GM19463 (cell line): ENCODE data around the gene AKT3.
A peak's percentile ranks its signal among the peaks of the same experiment; 100 is the strongest.
"Not testable (repeated sequence)": the region's sequence is repeated elsewhere in the genome, so short reads cannot be mapped to it uniquely, and the experiment has no call there.

Source experiments
- ATAC-seq: cut with Tn5 transposase; IDR thresholded peaks from one replicate; pipeline ENCODE4 v1.9.1; 2021; ENCODE audit warnings: mild to moderate bottlenecking, moderate library complexity; ENCODE audit not compliant: unreplicated experiment

AKT3 gene

DNA sequence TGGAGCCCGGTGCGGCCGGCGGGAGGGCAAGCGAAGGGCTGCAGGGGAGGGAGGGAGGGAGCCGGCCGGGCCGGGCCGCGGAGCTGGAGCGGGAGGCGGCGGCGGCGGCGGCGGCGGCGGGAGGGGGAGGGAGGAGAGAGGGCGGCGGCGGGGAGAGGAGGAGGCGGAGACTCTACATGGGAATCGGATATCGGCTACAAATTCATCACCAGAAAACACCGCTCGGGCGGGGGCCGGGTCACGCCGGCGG, at the start of gene AKT3:
Gene AKT3, minus strand, starts transcription at position 42 of the 250 bp plus-strand sequence. CDS start 7,073 bp downstream, outside the sequence.
- ATAC-seq: peak; percentile 53

DNA sequence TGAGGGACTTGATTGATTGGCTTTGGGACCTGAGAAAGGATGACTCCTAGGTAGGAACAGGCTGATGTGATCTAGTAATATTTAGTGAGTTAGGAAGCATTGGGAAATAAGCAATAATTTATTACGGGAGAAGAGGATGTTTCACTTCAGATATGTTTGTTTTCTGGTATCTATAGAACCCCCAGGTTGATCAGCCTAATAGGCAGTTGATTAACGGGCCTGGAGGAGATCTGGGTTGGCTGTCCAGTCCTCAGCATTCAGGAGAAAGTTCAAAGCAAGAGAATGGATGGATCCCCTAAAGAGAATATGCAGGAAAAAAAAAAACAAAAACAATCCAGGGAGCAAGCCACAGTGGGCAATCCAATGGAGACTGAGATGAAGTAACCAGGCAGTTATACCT, 48.2 kb upstream of the AKT3 start:
- no peak for ATAC-seq

DNA sequence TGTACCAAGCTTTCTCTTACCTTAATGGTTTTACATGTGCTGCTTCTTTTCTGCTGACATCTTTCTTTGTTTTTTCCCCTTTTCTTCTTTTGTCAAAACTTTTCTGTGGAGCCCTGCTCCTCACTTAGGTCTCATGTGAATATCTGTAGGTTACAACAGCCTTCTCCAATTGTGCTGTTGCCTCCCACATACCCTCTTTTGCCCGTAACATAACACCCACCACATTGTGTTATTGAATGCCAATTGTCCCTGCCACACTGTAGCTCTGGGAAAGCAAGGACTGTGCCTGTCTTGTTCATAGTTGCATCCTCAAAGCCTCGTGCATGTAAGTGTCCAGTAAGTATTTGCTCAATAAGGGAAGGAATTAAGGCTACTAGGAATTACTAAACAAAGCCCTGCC, 46.3 kb upstream of the AKT3 start:
- ATAC-seq: no peak

DNA sequence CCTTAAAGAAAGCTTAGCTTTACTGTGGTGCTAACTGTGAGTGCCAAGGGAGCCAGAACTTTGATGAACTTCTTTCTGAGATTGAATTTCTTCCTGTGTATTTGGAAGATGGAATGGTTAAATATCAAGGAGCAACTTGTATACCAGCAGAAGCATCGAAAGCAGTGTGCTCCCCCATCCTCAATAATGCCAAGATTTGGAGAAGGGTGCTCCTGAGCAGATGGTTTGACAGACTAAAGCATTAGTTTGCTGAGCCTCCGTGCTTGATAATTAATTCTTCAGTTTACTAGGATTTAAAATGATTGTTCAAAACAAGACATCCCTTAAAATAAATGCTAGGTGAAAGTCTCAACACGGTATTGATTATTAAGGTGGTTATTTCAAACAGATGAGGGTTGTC, 42.4 kb upstream of the AKT3 start:
- no peak for ATAC-seq

DNA sequence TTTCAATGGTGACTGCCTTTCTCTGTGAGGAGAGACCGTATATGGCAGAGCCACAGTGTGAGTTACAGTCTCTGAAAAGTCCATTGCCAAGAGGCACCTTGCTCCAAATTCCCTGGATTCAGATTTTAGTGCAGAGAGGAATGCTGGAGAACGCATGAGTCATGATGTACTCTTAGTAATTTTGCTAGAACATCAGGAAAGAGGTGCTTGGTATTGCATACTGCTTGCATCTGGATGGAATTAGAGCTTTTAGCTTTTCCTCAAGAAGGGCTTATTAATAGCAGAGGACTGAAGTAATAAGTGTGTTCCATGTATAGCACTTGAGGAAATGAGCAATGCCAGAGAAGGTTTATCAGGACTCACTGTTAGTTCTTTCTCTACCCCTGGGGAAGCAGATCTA, 40.5 kb upstream of the AKT3 start:
- ATAC-seq: no peak

DNA sequence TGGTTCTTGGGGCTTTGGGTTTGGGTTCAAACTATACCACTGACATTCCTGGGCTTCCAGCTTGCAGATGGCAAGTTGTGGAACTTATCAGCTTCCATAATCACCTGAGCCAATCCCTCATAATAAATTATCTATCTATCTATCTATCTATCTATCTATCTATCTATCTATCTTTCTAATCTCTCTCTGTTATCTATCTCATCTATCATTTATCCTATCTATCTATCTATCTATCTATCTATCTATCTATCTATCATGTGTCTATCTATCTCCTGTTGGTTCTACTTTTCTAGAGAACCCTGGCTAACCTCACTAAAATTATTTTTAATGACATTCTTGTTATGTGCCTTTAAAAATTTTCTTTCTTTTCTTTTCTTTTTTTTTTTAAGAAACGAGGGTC, 35.8 kb upstream of the AKT3 start:
- no peak for ATAC-seq

DNA sequence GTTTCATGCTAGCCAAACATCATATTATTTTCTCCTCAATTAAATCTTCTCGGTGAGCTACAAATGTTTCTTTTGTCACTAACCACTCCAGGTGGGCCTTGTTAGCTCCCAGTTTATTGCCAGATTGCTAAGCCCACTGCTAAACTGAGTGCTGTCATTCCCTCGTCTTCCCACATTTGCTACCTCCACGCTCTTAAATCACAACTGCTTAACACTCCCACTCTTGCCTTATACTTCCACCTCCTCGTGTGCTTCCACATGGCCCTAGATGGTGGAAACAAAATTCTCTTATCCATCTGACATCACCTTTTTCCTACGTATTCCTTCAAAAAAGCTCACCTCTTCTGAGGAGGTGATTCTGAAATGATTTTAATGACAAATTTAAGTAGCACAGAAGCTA, 34.6 kb upstream of the AKT3 start:
- no peak for ATAC-seq

DNA sequence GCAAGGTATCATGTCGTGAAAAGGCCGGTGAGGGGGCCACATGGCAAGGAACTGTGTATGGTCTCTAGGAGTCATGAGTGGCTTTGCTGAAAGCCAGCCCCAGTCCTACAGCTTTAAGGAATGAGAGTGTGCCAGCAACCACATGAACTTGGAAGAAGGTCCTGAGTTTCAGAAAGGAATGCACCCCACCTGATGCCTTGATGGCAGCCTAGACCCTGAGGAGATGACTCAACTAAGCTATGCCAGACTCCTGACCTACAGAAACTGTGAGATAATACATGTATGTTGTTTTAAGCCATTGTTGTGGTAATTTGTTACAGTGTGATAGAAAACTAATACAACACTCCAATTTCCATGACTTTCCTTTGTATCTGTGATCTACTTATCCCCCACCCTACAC, 33.5 kb upstream of the AKT3 start:
- no peak for ATAC-seq

DNA sequence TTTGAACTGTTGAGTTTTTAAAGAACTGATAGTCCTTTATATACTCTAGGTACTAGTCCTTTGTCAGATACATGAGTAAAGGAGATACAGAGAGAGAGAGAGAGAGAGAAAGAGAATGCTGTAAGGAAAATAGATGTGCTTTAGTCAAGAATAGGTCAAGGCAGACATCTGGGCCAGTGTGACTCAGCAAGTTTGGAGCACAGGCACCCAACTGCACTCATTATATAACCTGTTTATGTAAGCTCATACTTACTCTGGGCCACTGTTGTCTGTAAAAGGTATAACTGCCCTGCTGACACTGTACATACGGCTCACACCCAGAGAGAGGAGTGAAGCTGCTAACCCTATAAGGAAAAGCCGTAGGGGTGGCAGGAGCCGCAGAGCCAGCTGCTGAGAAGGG, 32.2 kb upstream of the AKT3 start:
- ATAC-seq: no peak

DNA sequence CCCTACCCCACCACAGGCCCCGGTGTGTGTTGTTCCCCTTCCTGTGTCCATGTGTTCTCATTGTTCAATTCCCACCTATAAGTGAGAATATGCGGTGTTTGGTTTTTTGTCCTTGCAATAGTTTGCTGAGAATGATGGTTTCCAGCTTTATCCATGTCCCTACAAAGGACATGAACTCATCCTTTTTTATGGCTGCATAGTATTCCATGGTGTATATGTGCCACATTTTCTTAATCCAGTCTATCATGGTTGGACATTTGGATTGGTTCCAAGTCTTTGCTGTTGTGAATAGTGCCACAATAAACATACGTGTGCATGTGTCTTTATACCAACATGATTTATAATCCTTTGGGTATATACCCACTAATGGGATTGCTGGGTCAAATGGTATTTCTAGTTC, 27.0 kb upstream of the AKT3 start:
- not testable (repeated sequence) for ATAC-seq

DNA sequence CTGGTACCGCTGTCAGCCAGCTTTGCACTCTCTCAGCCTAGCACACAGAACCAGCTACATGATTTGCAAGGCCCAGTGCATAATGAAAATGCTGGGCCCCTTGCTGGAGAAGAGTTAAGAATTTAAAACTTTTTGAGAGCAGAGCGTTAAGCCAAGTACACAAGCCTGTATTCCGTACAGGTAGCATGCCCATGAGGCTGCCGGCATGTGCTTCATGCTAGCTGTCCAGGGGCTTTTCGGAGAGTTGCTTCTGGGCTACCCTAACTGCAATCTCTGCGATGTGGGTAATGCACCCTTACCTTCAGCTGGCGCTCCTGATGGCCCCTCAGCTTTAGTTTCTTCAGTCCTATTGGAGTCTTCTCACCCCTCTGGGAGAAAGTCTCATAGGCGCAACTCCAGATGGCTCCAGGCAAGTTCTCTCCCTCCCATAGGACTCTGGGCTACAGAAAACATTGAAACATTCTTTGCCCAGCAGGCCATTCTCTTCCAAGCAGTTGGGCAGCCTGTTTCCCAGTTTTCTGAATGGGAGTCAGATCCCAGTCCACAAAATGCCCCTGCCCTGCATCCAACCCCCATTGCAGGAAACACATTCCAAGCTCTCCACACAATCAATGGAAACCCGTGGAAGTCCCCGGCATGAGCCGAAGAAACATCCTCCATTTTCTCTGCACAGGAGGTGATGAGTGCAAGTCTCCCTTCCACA, 5.7 kb upstream of the AKT3 start:
- no peak for ATAC-seq

DNA sequence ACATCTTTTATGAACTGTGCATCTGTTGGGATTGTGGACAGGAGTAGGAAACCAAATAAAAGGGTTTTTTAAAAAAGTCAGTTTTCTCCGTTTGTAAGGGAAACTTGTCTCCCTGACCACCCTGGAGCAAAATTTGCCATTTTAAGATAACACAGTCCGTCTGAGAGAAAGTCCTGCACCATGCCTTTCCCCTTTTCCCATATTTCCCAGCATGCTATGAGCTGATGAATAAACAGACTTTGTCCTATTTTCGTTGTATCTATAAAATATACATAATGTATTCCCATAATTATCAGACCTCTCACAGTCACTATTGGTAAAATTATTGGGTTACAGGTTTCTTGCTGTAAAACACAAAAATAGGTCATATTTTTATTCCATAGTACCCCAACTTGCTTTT, 1.7 kb upstream of the AKT3 start:
- ATAC-seq: no peak

DNA sequence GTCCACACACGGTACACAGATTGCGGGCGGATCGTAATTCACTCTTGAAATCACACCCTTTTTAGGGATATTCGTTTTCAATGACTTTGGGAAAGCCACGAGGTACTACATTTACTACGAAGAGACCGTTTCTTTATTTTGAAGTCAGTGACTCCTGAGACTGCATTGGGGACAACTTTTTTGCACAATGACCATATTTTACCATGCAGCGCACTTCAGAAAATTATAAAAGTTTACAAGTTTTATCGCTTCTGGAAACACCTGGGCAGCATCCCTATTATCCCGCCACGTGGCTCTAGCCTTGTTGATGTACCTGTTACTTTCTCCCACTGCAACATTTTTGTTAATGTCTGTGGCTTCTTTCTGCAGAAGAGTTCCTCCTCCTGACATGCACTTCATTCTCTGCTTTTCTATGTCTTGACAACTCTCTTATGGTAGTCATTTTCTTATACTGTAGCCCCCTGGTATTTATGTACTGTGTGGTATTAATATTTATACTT, 1.3 kb upstream of the AKT3 start:
- no peak for ATAC-seq

DNA sequence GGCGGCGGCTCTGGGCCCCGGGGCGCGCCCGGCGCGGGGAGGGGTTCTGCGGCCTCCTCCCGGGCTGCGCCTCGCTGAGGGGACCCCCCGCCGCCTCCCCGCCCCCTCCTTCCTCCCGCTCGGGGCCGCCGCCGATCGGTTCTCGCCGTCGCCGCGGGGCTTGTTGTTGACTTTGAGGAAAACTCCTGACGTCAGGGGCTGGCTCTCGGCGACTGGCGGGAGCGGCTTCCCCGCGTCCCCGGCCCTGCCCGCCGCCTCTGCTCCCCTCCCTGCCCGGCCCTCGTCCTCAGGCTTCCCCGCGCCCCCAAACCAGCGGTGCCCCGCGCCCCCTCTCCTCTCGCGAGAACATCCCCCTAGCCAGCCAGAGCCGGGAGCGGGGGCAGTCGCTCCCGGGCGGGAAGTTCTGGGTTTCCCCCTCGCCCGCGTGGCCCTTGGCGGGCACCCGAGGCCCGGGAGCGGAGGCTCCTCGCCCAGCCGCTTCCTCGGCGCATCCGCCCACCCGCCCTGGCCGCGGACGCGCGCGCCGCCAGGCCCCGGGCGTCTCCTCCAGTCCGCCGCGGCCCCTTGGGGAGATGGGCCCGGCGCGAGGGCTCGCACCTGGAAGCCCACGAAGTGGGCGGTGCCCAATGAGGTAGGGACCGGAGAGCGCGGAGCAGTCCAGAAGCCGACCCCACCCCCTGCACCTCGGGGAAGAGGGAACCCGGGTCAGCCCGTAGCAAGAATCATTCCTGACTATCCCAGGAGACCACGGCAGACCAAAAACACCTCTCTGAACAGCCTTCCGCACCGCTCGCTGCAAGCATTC, 611 bp upstream of the AKT3 start:
- peak; percentile 43 for ATAC-seq

DNA sequence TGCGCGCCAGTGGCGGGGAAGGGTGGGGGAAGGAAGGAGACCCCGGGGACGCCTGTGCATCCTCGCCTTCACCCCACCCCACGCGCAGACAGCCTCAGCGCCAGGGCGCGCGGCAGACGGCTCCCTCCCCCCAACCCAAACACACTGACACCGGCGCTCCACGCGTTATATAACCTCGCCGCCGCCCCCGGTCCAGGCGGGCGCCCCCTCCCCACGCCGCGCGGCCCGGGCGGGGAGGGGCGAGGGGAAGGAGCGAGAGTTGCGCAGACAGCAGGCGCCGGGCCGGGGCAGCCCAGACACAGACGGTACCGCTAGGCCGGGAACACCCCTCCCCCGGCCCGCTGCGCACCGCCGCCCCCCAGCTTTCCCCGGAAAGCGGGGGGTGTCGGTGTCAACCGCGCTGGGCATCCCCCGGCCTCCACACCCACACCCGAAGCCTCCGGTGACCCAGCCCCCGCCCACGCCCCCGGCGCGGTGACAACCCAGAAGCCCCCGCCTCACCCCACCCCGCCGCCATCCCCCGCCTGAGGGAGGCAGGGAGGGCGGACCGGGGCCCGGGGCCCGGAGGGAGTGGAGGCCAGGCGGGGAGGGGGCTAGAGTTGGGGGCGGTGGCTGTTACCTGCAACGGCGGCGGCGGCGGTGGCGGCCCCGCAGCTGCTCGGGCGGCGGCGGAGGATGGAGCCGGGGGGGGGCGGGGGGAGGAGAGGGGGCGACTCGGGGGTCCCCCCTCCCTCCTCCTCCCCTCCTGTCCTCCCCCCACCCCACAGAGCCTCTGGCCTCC, 432 bp downstream of the AKT3 start:
- peak; percentile 18 for ATAC-seq

DNA sequence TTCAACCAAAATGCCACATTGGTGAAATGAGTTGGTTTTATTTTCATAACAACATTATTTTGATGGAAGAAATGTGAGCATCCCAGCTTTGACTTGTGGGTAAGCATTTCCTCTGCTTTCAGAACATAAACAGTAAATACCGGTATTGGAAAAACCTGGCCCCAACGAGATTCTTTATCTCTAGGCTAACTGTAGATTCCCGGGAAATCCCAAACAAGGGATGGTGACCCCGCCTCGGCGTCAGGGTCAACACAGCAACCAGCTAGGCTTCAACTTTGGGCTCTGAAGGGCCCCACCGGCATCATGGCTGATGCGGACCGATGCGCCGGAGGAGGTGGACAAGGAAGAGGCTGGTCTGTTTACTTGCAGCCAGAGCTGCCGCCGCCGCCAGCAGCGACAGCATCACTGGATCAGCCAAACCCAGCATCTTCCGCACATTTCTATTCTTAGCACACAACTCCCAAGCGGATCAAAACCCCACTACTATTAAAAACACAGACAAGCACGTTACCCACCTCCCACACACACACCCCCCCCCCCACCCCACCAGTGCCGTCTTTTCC, 1.1 kb downstream of the AKT3 start:
- ATAC-seq: no peak

DNA sequence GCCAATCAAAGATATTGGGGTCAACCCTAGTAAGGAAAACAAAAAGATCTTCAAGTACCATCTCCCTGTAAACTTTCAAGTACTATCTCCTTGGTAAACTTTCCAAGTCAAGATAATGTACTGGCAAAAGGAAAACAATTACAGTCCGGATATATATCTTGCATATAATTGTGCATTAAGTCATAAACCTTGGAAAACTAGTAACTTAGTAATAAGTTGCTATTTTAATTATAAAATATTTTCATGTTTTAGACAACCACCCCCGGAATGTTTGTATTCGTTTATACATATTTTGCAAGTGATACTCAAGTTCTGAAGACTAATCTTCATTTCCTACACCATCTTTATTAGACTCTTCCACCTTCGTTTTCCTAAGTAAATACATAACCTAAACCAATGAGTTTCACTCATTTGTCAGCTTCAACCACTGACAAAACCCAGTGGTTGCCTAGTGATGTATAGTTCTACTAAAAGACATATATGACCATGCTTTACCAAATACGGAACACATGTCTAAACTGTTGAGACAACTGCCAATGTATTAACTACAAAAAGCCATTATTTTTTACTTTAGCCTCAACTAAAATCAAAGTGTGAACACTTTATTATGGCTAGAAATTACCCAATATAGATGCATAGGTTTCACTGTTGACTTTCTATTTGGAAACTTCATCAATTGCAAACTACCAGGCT, 1.7 kb downstream of the AKT3 start:
- no peak for ATAC-seq

DNA sequence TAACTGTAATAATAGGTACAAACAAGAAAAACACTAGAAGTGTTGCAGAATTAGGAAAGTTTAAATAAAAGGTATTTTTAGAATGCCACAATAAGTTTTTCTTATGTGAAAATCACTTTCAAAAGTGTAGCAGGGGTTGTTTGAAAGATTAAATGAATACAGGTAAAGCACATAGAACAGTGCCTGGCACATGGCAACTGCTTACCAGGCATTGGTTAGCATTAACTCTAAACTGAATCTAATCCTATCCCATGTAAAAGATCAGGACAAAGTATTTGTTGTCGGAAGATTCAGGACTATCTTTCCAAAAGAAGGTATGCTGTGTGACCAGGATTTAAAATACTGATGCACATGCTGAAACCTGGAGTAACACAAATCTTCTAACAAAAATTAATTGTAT, 3.3 kb downstream of the AKT3 start:
- no peak for ATAC-seq

DNA sequence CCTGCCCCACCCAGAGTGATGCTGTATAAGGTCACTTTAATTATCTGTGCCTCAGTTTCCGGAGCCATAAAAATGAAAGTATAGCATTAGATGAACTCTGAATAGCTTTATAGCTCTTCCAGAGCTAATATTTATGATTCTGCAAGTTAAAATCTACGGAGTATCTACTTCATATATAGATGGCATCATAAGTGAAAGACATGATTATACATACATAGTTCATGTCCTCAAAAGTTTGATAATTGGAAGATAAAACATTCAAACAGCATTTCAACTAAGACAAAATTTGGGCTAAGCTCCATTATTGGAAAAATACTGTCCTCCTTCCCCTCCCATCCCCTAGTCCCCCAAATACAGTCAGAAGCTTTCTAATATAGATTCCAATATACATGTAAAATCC, 4.2 kb downstream of the AKT3 start:
- no peak for ATAC-seq

DNA sequence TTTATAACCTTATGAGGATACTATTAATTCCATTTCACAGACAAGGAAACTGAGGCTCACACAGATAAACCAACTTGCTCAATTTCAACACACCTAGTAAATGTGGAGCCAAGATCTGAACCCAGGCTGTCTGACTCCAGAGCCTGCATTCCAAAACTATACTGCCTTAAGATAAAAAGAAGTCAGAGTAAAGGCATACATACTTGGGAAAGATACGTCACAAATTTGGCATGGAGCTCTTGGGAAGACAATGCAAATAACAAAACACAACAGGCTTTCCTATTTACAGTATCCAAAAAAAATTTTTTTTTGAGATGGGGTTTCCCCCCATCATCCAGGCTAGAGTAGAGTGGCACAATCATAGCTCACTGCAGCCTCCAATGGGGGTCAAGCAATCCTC, 5.9 kb downstream of the AKT3 start:
- ATAC-seq: no peak

DNA sequence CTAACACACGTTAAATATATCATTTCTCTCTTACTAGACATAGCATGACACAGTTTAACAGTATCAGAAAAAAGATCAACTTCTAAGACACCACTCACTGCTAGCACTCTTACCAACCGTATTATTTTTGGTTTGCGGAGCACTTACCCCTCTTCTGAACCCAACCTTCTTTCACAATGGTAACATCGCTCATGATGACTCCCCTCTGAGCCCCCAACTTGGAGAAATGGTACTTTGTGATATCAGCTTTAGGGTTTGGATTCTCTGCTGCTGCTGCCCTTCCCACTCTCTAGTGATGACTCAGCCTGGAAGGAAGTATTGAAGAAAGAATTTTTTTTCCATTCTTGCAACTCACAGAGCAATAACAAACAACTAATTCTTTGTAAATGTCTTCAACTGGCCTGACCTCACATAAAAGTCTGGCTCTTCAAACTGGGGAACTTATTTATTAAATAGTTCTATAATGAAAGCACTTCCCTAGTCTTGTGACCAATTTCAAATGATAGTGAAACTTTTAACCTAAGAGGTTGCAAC, 7.0 kb downstream of the AKT3 start:
- no peak for ATAC-seq
